ENCODE results near the gene KDELR3.

- TF ChIP-seq, protein P1, sequence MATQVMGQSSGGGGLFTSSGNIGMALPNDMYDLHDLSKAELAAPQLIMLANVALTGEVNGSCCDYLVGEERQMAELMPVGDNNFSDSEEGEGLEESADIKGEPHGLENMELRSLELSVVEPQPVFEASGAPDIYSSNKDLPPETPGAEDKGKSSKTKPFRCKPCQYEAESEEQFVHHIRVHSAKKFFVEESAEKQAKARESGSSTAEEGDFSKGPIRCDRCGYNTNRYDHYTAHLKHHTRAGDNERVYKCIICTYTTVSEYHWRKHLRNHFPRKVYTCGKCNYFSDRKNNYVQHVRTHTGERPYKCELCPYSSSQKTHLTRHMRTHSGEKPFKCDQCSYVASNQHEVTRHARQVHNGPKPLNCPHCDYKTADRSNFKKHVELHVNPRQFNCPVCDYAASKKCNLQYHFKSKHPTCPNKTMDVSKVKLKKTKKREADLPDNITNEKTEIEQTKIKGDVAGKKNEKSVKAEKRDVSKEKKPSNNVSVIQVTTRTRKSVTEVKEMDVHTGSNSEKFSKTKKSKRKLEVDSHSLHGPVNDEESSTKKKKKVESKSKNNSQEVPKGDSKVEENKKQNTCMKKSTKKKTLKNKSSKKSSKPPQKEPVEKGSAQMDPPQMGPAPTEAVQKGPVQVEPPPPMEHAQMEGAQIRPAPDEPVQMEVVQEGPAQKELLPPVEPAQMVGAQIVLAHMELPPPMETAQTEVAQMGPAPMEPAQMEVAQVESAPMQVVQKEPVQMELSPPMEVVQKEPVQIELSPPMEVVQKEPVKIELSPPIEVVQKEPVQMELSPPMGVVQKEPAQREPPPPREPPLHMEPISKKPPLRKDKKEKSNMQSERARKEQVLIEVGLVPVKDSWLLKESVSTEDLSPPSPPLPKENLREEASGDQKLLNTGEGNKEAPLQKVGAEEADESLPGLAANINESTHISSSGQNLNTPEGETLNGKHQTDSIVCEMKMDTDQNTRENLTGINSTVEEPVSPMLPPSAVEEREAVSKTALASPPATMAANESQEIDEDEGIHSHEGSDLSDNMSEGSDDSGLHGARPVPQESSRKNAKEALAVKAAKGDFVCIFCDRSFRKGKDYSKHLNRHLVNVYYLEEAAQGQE (tag by site-specific recombination; IDR thresholded peaks at IDR 0.05), result no peak
- TF ChIP-seq ZFHX2 (tag by site-specific recombination; conservative IDR thresholded peaks at IDR 0.05) (no peak), ZNF274 (IDR thresholded peaks at IDR 0.05; ENCODE audit: low read length) (no peak), ZNF274 (tag by site-specific recombination; IDR thresholded peaks at IDR 0.05; ENCODE audit: borderline replicate concordance) (no peak)
- TF ChIP-seq, protein P2, sequence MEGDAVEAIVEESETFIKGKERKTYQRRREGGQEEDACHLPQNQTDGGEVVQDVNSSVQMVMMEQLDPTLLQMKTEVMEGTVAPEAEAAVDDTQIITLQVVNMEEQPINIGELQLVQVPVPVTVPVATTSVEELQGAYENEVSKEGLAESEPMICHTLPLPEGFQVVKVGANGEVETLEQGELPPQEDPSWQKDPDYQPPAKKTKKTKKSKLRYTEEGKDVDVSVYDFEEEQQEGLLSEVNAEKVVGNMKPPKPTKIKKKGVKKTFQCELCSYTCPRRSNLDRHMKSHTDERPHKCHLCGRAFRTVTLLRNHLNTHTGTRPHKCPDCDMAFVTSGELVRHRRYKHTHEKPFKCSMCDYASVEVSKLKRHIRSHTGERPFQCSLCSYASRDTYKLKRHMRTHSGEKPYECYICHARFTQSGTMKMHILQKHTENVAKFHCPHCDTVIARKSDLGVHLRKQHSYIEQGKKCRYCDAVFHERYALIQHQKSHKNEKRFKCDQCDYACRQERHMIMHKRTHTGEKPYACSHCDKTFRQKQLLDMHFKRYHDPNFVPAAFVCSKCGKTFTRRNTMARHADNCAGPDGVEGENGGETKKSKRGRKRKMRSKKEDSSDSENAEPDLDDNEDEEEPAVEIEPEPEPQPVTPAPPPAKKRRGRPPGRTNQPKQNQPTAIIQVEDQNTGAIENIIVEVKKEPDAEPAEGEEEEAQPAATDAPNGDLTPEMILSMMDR (tag by site-specific recombination; IDR thresholded peaks at IDR 0.05), result peak; percentile 76
- TF ChIP-seq, protein P3, sequence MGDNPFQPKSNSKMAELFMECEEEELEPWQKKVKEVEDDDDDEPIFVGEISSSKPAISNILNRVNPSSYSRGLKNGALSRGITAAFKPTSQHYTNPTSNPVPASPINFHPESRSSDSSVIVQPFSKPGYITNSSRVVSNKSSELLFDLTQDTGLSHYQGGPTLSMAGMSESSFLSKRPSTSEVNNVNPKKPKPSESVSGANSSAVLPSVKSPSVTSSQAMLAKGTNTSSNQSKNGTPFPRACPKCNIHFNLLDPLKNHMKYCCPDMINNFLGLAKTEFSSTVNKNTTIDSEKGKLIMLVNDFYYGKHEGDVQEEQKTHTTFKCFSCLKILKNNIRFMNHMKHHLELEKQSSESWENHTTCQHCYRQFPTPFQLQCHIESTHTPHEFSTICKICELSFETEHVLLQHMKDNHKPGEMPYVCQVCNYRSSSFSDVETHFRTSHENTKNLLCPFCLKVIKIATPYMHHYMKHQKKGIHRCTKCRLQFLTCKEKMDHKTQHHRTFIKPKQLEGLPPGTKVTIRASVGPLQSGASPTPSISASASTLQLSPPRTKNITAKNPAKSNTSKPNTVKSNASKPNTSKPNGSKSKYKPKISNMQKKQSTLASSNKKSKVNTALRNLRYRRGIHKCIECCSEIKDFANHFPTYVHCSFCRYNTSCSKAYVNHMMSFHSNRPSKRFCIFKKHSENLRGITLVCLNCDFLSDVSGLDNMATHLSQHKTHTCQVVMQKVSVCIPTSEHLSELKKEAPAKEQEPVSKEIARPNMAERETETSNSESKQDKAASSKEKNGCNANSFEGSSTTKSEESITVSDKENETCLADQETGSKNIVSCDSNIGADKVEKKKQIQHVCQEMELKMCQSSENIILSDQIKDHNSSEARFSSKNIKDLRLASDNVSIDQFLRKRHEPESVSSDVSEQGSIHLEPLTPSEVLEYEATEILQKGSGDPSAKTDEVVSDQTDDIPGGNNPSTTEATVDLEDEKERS (tag by site-specific recombination; IDR thresholded peaks at IDR 0.05), result no peak
Measured at GRCh38 chr22:38513063-38513462, 45.2 kb downstream of the KDELR3 start.

Data from HEK293 (cell line).